Tibial artery (tissue), 4 donors: Measurements from ENCODE around the gene ACOT7.

Experiments used
- DNase-seq, 2 donors: peaks; one replicate each; pipeline ENCODE4 v3.0.0-alpha.2; 2019
- H3K27ac ChIP-seq, 2 donors: fragments of 200-600 bp; sonication (generic) in 1 of 2; 1 replicate in 1 of 2; 2 replicates in 1 of 2; pipeline ENCODE4 v1.5.1; 2018 to 2019; ENCODE audit warnings: mild to moderate bottlenecking in 1 of 2
- H3K27me3 ChIP-seq, 2 donors: fragments of 200-600 bp; sonication (generic) in 1 of 2; one replicate each; pipeline versions ENCODE4 v1.5.1 to v1.6.0; 2016 to 2019
- H3K36me3 ChIP-seq, 3 donors: fragments of 200-600 bp; sonication (generic) in 2 of 3; one replicate each; pipeline ENCODE4 v1.5.1; 2016 to 2019; ENCODE audit warnings: mild to moderate bottlenecking in 2 of 3
- H3K4me1 ChIP-seq, 4 donors: fragments of 200-600 bp; sonication (generic) in 2 of 4; 1 replicate in 3 of 4; 2 replicates in 1 of 4; pipeline ENCODE4 v1.5.1; 2016 to 2019
- H3K4me3 ChIP-seq, 2 donors: fragments of 200-600 bp; sonication (generic) in 1 of 2; 1 replicate in 1 of 2; 2 replicates in 1 of 2; pipeline ENCODE4 v1.5.1; 2018 to 2019; ENCODE audit warnings: mild to moderate bottlenecking in 2 of 2
- H3K9me3 ChIP-seq, 3 donors: fragments of 200-600 bp; sonication (generic) in 1 of 3; one replicate each; pipeline ENCODE4 v1.5.1; 2016 to 2019
- intact Hi-C: fragments of 100-400 bp; cut with DNase I; formaldehyde crosslinking; loops from one replicate; pipeline ENCODE4 v1.15.0; 2023; ENCODE audit warnings: low total_unique reads
- TF ChIP-seq, protein P1 (sequence below), 2 experiments: fragments of 200-600 bp in 1 of 2; fragments of 450-650 bp in 1 of 2; IDR thresholded peaks; one replicate each; pipeline ENCODE4 v1.5.1; 2017 to 2019; ENCODE audit warnings: antibody characterized with exemption in 2 of 2, mild to moderate bottlenecking in 1 of 2, moderate library complexity in 1 of 2

Gene ACOT7

DNA sequence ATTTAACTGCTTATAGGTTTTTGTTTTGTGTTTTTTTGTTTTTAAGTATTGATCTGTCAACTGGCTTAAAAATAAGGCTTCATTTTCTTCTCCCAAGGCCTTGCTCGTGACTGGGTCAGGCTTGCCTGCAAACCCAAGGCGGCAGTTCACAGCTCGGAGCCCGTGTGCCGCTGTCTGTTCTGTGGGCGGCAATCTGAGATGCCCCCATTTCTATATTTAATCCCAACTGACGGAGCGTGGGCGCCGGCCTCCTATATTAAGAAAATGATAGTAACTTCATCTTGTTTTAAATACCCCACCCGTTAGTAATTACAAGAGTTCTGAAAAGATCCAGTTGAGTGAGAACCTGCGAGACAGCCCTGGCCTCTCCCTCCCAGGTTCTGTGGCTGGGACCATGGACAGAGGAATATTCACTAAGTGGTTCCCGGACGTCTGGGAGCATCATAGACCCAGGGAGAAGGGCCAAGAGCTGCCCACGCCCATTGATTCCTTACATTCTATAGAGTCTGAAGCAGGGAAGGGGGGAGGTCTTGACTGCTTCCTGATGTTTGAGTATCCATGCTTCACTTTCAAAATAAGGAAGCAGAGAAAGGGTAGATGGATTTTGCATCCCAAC is 90.1 kb downstream of the ACOT7 start:
- no peak overlapping the region for H3K4me3 ChIP-seq
- H3K9me3 ChIP-seq: no peaks in the 10 kb centered on the region
- H3K27ac ChIP-seq: no peak overlapping the region
- DNase-seq: no peak
- H3K27me3 ChIP-seq: no peaks in the 10 kb centered on the region
- no peaks in the 10 kb centered on the region for H3K4me1 ChIP-seq
- H3K36me3 ChIP-seq: no peaks in the 10 kb centered on the region
- intact Hi-C loops: no loop called here
- TF ChIP-seq, protein P1, sequence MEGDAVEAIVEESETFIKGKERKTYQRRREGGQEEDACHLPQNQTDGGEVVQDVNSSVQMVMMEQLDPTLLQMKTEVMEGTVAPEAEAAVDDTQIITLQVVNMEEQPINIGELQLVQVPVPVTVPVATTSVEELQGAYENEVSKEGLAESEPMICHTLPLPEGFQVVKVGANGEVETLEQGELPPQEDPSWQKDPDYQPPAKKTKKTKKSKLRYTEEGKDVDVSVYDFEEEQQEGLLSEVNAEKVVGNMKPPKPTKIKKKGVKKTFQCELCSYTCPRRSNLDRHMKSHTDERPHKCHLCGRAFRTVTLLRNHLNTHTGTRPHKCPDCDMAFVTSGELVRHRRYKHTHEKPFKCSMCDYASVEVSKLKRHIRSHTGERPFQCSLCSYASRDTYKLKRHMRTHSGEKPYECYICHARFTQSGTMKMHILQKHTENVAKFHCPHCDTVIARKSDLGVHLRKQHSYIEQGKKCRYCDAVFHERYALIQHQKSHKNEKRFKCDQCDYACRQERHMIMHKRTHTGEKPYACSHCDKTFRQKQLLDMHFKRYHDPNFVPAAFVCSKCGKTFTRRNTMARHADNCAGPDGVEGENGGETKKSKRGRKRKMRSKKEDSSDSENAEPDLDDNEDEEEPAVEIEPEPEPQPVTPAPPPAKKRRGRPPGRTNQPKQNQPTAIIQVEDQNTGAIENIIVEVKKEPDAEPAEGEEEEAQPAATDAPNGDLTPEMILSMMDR (IDR thresholded peaks at IDR 0.05): no peak

GRCh38 chr1:6302568-6302967 is 91.0 kb downstream of the ACOT7 start:
- H3K9me3 ChIP-seq: no peaks in the 10 kb centered on the region
- H3K4me3 ChIP-seq: no peak overlapping the region
- no peak for DNase-seq
- intact Hi-C loops: no loop called here
- H3K36me3 ChIP-seq: no peaks in the 10 kb centered on the region
- no peak overlapping the region for H3K27ac ChIP-seq
- H3K4me1 ChIP-seq: no peaks in the 10 kb centered on the region
- TF ChIP-seq, protein P1 (IDR thresholded peaks at IDR 0.05): no peak
- no peaks in the 10 kb centered on the region for H3K27me3 ChIP-seq

DNA sequence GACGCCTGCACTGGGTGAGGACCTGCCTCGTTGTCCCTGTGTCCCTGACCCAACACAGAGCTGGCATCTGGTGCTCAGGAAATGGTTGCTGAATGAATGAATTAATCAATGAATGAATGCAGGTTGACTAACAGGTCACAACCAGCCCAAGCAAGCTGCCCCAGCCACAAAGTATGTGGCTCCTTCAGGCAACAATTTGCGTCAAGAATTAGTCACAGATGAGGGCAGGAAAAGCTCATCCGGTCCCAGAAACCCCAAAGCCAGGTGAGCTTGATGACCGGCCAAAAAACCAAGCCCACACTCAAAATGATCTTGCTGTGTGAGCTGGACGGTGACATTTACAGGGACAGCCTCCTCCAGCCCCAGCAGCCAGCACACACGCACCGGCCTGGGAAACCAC is 92.0 kb downstream of the ACOT7 start:
- Histone ChIP-seq H3K4me3 (no peak overlapping the region), H3K27me3 (no peaks in the 10 kb centered on the region), H3K9me3 (no peaks in the 10 kb centered on the region), H3K4me1 (no peaks in the 10 kb centered on the region), H3K27ac (no peak overlapping the region), H3K36me3 (no peaks in the 10 kb centered on the region)
- TF ChIP-seq, protein P1 (IDR thresholded peaks at IDR 0.05): no peak
- DNase-seq: no peak
- intact Hi-C loops: no loop called here

- DNase-seq: no peak
Observed at GRCh38 chr1:6300342-6301048, 93.1 kb downstream of the ACOT7 start.

DNA sequence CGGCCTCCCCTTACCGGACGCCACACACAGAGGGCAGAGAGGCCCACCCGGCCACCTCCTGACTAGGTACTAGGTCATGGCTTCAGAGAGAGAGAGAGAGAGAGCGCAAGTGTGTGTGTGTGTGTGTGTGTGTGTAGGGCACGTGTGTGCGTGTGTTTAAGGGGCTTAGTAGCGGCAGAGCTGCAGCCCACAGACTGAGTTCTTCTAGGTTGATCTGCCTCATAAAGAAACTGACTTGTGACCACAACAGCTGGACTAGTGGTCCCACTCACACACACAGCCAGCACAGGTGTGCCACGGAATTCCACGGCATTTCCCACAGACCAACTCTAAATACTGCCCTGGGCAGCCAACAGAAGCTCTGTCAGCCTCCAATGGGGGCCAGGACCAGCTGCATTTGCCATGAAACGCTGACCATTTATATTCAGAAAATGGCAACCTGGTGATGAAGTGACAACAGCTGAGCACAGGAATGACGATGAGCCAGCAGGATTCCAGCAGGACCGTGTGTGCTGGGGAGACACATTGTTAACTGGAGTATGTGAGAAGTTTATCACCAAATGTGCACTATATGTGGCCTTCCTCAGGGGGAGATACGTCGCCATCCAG is 93.9 kb downstream of the ACOT7 start:
- Histone ChIP-seq H3K36me3 (peaks cover 0 to under 1% (median 0%) of the 10 kb centered on the region in 3 donors), H3K27ac (no peak overlapping the region), H3K27me3 (no peaks in the 10 kb centered on the region), H3K9me3 (no peaks in the 10 kb centered on the region), H3K4me1 (no peaks in the 10 kb centered on the region), H3K4me3 (no peak overlapping the region)
- TF ChIP-seq, protein P1 (IDR thresholded peaks at IDR 0.05): no peak
- intact Hi-C loops: no loop called here
- DNase-seq: no peak

More at GRCh38 chr1:6300342-6301048, 93.1 kb downstream of the ACOT7 start:
- TF ChIP-seq, protein P1 (IDR thresholded peaks at IDR 0.05): no peak
- Histone ChIP-seq H3K9me3 (no peaks in the 10 kb centered on the region), H3K27me3 (no peaks in the 10 kb centered on the region), H3K27ac (no peak overlapping the region), H3K4me1 (no peaks in the 10 kb centered on the region), H3K36me3 (no peaks in the 10 kb centered on the region), H3K4me3 (no peak overlapping the region)
- intact Hi-C loops: no loop called here
